Mucosa of stomach (tissue), 1 donor: Measurements from ENCODE around the gene ERN1.
A peak's percentile ranks its signal among the peaks of the same experiment; 100 is the strongest.
"Not testable (repeated sequence)": the region's sequence is repeated elsewhere in the genome, so short reads cannot be mapped to it uniquely, and the experiment has no call there.

ENCODE experiments used
- H3K27me3 ChIP-seq: one replicate; pipeline ENCODE4 v1.7.0; 2013; ENCODE audit warnings: mild to moderate bottlenecking, low read length; ENCODE audit not compliant: control insufficient read depth, insufficient read depth
- H3K36me3 ChIP-seq: one replicate; pipeline ENCODE4 v1.7.0; 2013; ENCODE audit warnings: low read length; ENCODE audit not compliant: control insufficient read depth, insufficient read depth
- H3K4me1 ChIP-seq: one replicate; pipeline ENCODE4 v1.7.0; 2013; ENCODE audit warnings: mild to moderate bottlenecking, low read length; ENCODE audit not compliant: control insufficient read depth, insufficient read depth
- H3K4me3 ChIP-seq: one replicate; pipeline ENCODE4 v1.7.0; 2013; ENCODE audit warnings: low read length
- H3K9ac ChIP-seq: one replicate; pipeline ENCODE4 v1.7.0; 2013; ENCODE audit warnings: mild to moderate bottlenecking, low read length, moderate library complexity
- H3K9me3 ChIP-seq: one replicate; pipeline ENCODE4 v1.7.0; 2013; ENCODE audit warnings: mild to moderate bottlenecking, low read length, moderate library complexity; ENCODE audit not compliant: control insufficient read depth
- donor health status: Pancreatic carcinoma.

ERN1 gene

DNA sequence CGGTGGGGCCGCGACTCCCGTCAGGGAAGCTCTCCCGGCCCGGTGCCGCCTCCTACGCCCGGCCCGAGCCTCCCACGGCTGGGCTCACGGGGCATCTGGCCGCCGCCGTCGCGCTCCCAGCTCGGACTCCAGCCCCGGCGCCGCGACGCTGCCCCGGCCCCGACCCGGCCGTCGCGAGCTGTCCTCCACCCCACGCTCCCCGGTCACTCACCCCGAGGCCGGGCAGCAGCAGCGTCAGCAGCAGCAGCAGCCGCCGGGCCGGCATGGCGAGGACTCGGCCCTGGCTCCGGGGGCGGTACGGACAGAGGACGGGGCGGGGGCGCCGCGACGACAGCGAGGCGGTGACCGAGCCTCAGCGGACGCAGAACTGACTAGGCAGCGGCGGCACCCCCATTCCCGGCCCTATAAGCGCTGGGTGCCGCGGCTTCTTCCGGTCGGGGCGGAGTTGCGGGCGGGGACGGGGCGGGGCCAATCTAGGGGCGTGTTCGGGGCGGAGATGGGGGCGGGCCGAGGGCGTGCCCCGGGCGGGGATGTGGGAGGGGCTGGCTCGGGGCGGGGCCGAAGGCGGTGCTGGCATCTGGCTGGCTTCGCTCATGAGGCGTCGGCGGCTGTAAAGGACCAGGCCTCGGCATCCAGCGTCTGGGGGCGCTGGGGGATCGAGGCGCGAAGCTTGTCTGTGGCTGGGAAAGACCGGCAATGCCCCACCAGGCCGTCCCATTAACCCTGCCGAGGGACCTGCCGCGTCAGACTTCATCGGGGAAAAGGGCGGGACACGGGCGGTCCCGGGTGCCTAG lies at the start of gene ERN1:
ERN1 (minus strand) TSS at position 380 of the 794 bp plus-strand sequence; CDS start at position 265, 115 bp downstream.
- Histone ChIP-seq H3K27me3 (no peaks in the 10 kb centered on the region), H3K4me1 (peaks cover 7% of the 10 kb centered on the region)

DNA sequence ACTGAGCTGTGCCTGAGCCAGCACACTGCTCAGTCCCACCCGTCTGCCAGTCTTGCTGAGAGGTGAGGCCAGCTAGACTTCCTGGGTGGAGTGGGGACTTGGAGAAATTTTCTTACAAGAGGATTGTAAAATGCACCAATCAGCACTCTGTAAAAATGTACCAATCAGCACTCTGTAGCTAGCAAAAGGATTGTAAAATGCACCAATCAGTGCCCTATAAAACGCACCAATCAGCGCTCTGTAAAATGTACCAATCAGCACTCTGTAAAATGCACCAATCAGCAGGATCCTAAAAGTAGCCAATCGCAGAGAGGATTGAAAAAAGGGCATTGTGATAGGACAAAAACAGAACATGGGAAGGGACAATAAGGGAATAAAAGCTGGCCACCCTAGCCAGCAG lies 49.1 kb upstream of the ERN1 start:
- not testable (repeated sequence) for H3K27me3 ChIP-seq, H3K4me3 ChIP-seq, H3K36me3 ChIP-seq, H3K9me3 ChIP-seq, H3K4me1 ChIP-seq, H3K9ac ChIP-seq

More for the DNA sequence above, at the start of gene ERN1:
- no peaks in the 10 kb centered on the region for H3K9me3 ChIP-seq
- H3K9ac ChIP-seq = peak within 1 kb of the TSS; percentile 92
- no peaks in the 10 kb centered on the region for H3K36me3 ChIP-seq
- peak within 1 kb of the TSS; percentile 42 for H3K4me3 ChIP-seq

DNA sequence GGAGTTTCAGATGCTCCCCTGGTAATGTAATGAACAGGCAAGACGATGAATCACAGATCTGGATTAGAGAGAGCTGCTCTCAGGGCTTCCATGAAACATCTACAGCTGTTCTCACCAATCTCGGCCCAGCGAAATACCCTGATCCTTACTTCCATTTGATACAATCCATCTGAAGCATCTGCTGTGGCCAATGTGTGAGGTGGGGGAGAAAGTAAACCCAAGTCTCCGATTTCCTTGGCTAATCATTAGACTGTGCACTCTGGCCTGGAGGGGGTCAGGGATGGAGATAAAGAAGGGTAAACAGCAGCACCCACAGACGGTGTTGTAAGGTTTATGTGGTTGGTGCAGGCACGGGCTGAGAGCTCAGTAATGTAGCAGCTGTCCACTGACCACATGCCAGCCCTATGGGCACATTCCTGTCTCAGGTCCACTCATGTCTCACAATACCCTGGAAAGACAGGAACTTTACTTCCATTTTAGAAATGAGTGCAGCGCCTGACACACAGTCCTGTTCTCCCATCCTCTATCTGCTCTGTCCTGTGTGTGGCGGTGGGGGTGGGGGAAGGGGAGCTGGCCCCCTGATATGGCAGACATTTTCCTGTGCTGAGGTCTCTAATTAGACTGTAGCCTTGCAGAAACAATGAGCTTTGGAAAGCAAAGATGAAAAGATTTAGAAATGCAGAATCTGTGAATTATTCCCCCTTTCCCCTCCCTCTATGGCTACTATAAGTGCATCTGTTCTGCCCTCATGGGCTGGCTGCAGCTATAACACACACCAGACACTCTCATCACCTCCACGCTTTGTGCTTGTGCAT lies 48.3 kb upstream of the ERN1 start:
- Histone ChIP-seq H3K9me3 (no peaks in the 10 kb centered on the region), H3K4me1 (peaks cover 6% of the 10 kb centered on the region), H3K27me3 (no peaks in the 10 kb centered on the region), H3K9ac (no peak overlapping the region), H3K4me3 (no peak overlapping the region), H3K36me3 (peaks cover 4% of the 10 kb centered on the region)

DNA sequence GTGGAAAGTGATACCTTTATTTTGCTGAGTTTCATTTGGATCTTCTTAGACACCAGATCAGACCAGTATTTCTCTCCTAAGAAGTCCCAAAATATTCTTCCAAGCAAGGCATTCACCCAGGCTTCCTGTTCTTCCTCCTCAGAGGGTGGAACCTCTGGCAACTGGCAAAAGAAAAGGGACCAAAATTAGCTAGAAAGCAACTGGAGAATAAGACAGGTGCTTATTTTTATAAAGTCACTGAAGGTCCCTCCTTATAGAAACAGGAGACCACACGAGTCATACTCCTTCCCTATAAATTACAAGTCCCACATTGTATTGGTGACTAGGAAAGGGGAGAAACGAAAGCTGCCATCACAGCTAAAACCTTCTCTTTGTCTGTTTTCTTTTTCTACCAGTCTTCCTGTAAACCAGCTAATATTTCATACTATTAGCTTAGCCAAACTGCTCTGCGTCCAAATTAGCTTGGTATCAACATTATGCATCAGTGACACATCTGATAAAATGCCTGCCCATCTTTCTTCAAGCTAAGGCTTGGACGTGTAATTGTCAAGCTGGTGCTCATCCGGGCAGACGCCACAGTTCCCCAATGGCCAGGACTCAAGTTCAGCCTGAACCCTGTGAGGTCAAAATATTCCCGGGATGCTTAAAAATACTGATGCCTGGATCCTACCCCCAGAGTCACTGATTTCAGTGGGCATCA lies 47.5 kb upstream of the ERN1 start:
- Histone ChIP-seq H3K36me3 (peaks cover 4% of the 10 kb centered on the region), H3K27me3 (no peaks in the 10 kb centered on the region), H3K4me1 (peaks cover 6% of the 10 kb centered on the region), H3K9ac (no peak overlapping the region), H3K4me3 (no peak overlapping the region), H3K9me3 (no peaks in the 10 kb centered on the region)

DNA sequence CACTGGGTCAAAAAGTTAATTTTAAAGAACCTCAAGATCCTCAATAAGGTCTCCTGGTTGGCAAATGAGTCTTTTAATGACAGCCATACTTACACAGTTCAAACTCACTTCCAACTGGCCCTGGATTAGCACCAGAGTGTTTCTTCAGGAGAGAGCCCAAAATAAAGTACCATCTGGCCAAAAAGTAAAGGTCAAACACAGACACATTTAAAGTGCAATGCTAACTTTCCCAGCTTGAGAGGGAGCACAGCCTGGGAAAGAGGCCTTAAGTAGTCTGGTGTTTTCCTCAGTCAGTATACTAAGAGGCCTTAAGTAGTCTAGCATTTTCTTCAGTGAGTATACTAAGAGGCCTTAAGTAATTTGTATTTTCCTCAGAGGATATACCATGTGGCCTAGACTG lies 46.6 kb upstream of the ERN1 start:
- H3K4me3 ChIP-seq = no peak overlapping the region
- H3K4me1 ChIP-seq = peaks cover 6% of the 10 kb centered on the region
- no peaks in the 10 kb centered on the region for H3K9me3 ChIP-seq
- peaks cover 4% of the 10 kb centered on the region for H3K36me3 ChIP-seq
- no peaks in the 10 kb centered on the region for H3K27me3 ChIP-seq
- no peak overlapping the region for H3K9ac ChIP-seq

DNA sequence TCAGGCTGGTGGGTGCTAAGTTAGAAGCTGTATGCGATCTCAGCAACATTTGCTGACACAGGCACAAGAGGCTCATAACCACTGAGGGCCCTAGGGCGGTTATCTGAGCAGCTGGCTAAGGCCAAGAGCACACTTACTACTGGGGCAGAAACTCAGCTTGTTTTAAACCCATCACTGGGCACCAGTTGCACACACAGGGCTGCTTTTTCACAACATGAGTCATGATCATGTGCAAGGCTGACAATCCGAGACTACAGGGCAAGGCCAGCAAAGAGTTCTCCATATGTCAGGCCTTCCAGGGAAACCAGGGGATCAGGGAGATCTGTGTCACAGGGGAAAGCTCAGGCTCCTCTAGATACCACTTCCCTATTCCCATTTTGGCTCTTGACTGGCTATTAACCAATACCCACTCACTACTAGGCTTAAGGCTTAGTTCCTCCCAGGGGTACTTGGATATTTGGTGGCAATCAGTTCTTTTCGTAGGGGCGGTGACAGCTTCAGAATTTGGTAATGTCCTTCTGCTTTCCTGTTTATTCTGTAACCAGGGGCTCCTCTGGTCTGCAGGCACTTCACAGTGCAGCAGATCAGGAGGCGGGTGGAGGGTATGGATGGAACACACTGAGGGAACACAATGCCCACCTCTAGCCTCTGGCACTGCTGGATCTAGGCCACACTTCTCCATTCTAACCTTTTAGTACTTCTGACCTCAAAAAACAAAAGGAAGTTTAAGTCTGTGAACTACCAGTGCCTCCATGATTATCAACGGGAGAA lies 44.9 kb upstream of the ERN1 start:
- peaks cover 6% of the 10 kb centered on the region for H3K4me1 ChIP-seq

DNA sequence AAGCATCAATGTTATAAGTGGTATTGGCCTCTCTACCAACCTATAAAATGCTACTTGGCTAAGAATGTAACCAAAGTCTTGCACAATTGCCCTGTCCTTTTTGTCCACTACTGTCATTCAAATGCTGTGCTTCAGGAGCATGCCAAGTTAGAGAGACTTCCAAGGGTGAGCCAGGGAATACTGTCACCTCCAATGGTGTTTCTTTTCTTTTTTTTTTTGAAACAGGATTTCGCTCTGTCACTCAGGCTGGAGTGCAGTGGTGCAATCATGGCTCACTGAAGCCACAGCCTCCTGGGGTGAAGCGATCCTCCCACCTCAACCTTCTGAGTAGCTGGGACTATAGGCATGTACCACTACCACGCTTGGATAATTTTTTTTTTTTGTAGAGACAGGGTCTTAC lies 43.7 kb upstream of the ERN1 start:
- Histone ChIP-seq H3K4me1 (peaks cover 6% of the 10 kb centered on the region), H3K9me3 (no peaks in the 10 kb centered on the region), H3K36me3 (peaks cover 4% of the 10 kb centered on the region)

More for the DNA sequence above, 44.9 kb upstream of the ERN1 start:
- Histone ChIP-seq H3K4me3 (no peak overlapping the region), H3K9ac (no peak overlapping the region), H3K36me3 (peaks cover 4% of the 10 kb centered on the region), H3K9me3 (no peaks in the 10 kb centered on the region), H3K27me3 (no peaks in the 10 kb centered on the region)

DNA sequence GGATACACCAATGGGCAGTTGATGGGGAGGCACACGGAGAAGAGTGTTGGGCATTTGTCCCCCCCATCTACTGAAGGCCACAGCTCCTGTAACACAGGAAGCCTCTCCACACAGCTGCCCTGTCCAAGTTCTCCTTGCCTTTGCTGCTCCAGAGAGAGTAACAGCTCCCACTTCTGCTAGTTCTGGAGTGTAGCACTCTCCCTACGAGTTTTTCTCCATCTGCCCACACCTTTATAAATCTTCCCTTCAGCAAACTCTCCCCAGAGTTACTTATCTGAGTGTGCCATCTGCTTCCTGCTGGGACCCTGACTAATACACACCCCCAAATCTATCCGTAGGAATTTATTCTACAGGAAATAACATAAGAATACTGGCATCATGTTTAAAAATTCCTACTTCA lies 42.6 kb upstream of the ERN1 start:
- peaks cover 4% of the 10 kb centered on the region for H3K36me3 ChIP-seq
- H3K9ac ChIP-seq = no peak overlapping the region
- no peaks in the 10 kb centered on the region for H3K9me3 ChIP-seq
- no peaks in the 10 kb centered on the region for H3K27me3 ChIP-seq
- no peaks in the 10 kb centered on the region for H3K4me1 ChIP-seq
- no peak overlapping the region for H3K4me3 ChIP-seq

More for the DNA sequence above, 43.7 kb upstream of the ERN1 start:
- no peak overlapping the region for H3K9ac ChIP-seq
- no peak overlapping the region for H3K4me3 ChIP-seq
- no peaks in the 10 kb centered on the region for H3K27me3 ChIP-seq

DNA sequence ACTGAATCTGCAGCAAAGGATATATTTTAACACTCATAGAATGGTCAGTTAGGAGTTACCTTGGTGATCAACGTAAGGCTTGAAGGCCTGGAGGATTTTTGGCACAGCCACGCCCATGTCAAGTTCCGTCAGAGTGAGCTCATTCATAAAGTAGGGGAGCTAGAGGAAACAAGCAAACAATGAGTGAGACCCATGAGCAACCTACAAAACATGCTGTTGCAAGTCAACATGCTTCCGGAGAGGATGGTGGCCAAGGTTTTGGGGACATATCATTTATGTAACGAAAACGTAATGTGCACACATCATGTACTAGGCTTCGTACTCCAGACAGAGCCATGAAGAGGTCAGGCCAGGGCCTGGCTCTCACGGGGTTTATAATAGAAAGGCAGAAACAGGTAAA lies 41.1 kb upstream of the ERN1 start:
- H3K4me3 ChIP-seq = no peak overlapping the region
- H3K9ac ChIP-seq = no peak overlapping the region
- no peaks in the 10 kb centered on the region for H3K27me3 ChIP-seq
- no peaks in the 10 kb centered on the region for H3K9me3 ChIP-seq
- peaks cover 4% of the 10 kb centered on the region for H3K36me3 ChIP-seq
- H3K4me1 ChIP-seq = no peaks in the 10 kb centered on the region

DNA sequence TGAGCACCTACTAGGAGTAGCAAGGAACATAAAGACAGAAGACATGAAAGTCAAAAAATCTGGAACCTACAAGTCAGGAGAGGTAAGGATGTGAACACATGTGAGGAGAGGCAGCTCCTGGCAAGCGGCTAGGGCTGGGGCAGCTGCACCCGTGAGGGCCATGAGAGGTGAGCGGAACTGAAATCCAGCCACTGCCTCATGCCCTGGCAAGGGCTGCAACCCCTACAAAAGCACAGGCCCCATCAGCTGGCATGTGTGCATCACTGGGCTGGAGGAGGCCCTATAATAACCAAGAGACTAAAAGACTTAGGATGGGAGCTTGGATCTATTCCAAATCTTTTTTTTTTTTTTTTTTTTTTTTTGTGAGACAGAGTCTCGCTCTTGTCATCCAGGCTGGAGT lies 40.3 kb upstream of the ERN1 start:
- Histone ChIP-seq H3K27me3 (no peaks in the 10 kb centered on the region), H3K4me3 (no peak overlapping the region), H3K9me3 (no peaks in the 10 kb centered on the region), H3K9ac (no peak overlapping the region), H3K36me3 (no peaks in the 10 kb centered on the region), H3K4me1 (peaks cover 5% of the 10 kb centered on the region)

DNA sequence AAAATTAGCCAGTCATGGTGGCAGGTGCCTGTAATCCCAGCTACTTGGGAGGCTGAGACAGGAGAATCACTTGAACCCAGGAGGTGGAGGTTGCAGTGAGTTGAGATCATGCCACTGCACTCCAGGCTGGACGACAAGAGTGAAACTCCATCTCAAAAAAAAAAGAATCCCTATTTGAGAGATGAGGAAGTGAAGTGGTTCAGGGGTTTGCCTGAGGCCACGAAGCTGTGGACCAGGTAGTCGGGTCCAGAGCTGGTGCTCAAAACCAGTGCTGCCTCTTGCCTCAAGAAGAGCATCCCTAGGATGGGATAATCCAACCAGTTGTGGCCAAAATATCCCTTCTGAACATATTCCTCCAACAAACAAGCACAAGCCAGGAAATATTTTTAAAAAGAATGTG lies 37.7 kb upstream of the ERN1 start:
- not testable (repeated sequence) for H3K9me3 ChIP-seq, H3K4me3 ChIP-seq, H3K27me3 ChIP-seq, H3K36me3 ChIP-seq, H3K9ac ChIP-seq
- H3K4me1 ChIP-seq = peaks cover 19% of the 10 kb centered on the region
